SU-DHL-6 (cell line): ENCODE data around the gene BCL2L14.

ENCODE experiments used
- H2AFZ ChIP-seq: fragments of 200-600 bp; sonication (generic); 2 replicates; pipeline ENCODE4 v1.6.1; 2014; ENCODE audit warnings: low read depth, mild to moderate bottlenecking, moderate library complexity, mixed read lengths, antibody characterized with exemption, low read length; ENCODE audit not compliant: severe bottlenecking
- H3F3A ChIP-seq: fragments of 200-600 bp; shearing (Covaris generic); 2 replicates; pipeline ENCODE4 v1.6.0; 2016; ENCODE audit warnings: antibody characterized with exemption, mild to moderate bottlenecking; ENCODE audit not compliant: insufficient read depth
- H3K27ac ChIP-seq: fragments of 200-600 bp; sonication (generic); 2 replicates; pipeline ENCODE4 v1.5.1; 2016; ENCODE audit warnings: low read depth, mild to moderate bottlenecking, low read length, moderate library complexity, mixed read lengths
- H3K27me3 ChIP-seq: fragments of 200-600 bp; sonication (generic), shearing (Covaris generic); 2 replicates; pipeline ENCODE4 v1.6.0; 2014; ENCODE audit warnings: mild to moderate bottlenecking, low read length
- H3K36me3 ChIP-seq: fragments of 200-600 bp; sonication (generic); 2 replicates; pipeline ENCODE4 v1.6.1; 2014; ENCODE audit warnings: mild to moderate bottlenecking, low read length, mixed read lengths
- H3K4me2 ChIP-seq: fragments of 300-600, 200-600 bp; shearing (Covaris generic), sonication (generic); 2 replicates; pipeline ENCODE4 v1.6.0; 2014; ENCODE audit warnings: low read length, low read depth, mild to moderate bottlenecking; ENCODE audit not compliant: poor library complexity, severe bottlenecking
- H3K4me3 ChIP-seq: fragments of 200-600 bp; sonication (generic); 2 replicates; pipeline ENCODE4 v1.5.1; 2014; ENCODE audit warnings: antibody characterized with exemption, low read length, mild to moderate bottlenecking, mixed read lengths; ENCODE audit not compliant: insufficient read depth, poor library complexity, severe bottlenecking
- H3K79me2 ChIP-seq: fragments of 200-600 bp; sonication (generic); 2 replicates; pipeline ENCODE4 v1.6.1; 2014; ENCODE audit warnings: mild to moderate bottlenecking, low read length, moderate library complexity; ENCODE audit not compliant: insufficient read depth
- H3K9ac ChIP-seq: fragments of 200-600 bp; sonication (generic); 2 replicates; pipeline ENCODE4 v1.7.0; 2014; ENCODE audit warnings: mild to moderate bottlenecking, low read length
- H3K9me2 ChIP-seq: fragments of 200-600 bp; sonication (generic); replicated peaks from 2 replicates; pipeline ENCODE4 v1.6.1; 2014; ENCODE audit warnings: low read length; ENCODE audit not compliant: insufficient read depth
- H3K9me3 ChIP-seq: fragments of 200-600 bp; sonication (generic); 2 replicates; pipeline ENCODE4 v1.6.1; 2014; ENCODE audit warnings: low read length, mixed read lengths; ENCODE audit not compliant: insufficient read depth
- H4K20me1 ChIP-seq: fragments of 200-600 bp; sonication (generic); 2 replicates; pipeline ENCODE4 v1.6.1; 2014; ENCODE audit warnings: low read depth, mild to moderate bottlenecking, antibody characterized with exemption, low read length, moderate library complexity, mixed read lengths
- CTCF ChIP-seq: fragments of 200-600 bp; sonication (generic); IDR thresholded peaks from one replicate; pipeline ENCODE4 v1.5.1; 2017; ENCODE audit warnings: antibody characterized with exemption, mild to moderate bottlenecking, low read length, moderate library complexity; ENCODE audit not compliant: insufficient read depth, poor library complexity, severe bottlenecking
- EZH2phosphoT487 ChIP-seq: fragments of 200-600 bp; sonication (generic), shearing (Covaris generic); conservative IDR thresholded peaks from 2 replicates; pipeline ENCODE4 v1.6.1; 2018; ENCODE audit warnings: mild to moderate bottlenecking, antibody characterized with exemption, low read length, moderate library complexity, mixed read lengths

The BCL2L14 gene

DNA sequence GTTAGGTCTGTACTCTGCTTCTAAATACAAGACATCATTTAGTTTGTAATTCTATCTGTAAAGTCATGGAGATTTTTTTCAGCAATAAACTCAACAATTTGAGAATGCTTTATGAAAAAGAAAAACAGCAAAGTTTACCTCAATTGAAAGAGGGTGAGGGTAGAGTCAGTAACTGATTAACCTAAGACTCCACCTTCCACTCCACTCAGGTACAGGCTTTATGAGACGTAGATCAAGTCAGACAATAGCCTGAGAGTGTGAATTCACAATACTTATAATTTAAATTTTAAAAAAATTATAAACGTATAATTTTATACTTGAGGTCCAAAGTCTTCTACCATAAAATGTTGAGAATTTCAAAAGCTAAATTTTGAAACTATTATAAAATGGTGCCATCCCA is 45.9 kb downstream of the BCL2L14 start:
- H3K36me3 ChIP-seq: no peaks in the 10 kb centered on the region
- H3K79me2 ChIP-seq: no peaks in the 10 kb centered on the region
- no peak overlapping the region for H3K4me2 ChIP-seq
- no peaks in the 10 kb centered on the region for H3F3A ChIP-seq
- no peaks in the 10 kb centered on the region for H3K9me3 ChIP-seq
- no peaks in the 10 kb centered on the region for H3K9me2 ChIP-seq
- H2AFZ ChIP-seq: no peak overlapping the region
- no peak overlapping the region for H3K4me3 ChIP-seq
- TF ChIP-seq EZH2phosphoT487: no peak
- TF ChIP-seq CTCF: no peak
- no peak overlapping the region for H3K9ac ChIP-seq
- H3K27me3 ChIP-seq: no peaks in the 10 kb centered on the region
- no peaks in the 10 kb centered on the region for H4K20me1 ChIP-seq
- no peak overlapping the region for H3K27ac ChIP-seq

GRCh38 chr12:12121061-12121460 is 50.3 kb downstream of the BCL2L14 start:
- Histone ChIP-seq H3K27me3 (no peaks in the 10 kb centered on the region), H3K79me2 (no peaks in the 10 kb centered on the region), H3K4me3 (no peak overlapping the region), H3K27ac (no peak overlapping the region), H3K9me3 (no peaks in the 10 kb centered on the region), H2AFZ (no peak overlapping the region), H3K4me2 (no peak overlapping the region), H3K36me3 (no peaks in the 10 kb centered on the region), H3F3A (no peaks in the 10 kb centered on the region), H3K9ac (no peak overlapping the region), H3K9me2 (no peaks in the 10 kb centered on the region), H4K20me1 (no peaks in the 10 kb centered on the region)
- no peak for TF ChIP-seq CTCF
- TF ChIP-seq EZH2phosphoT487: no peak

GRCh38 chr12:12123036-12123604 is 52.4 kb downstream of the BCL2L14 start:
- Histone ChIP-seq H3K36me3 (no peaks in the 10 kb centered on the region), H3K9ac (no peak overlapping the region), H3K4me3 (no peak overlapping the region), H3K27me3 (no peaks in the 10 kb centered on the region), H3K9me3 (no peaks in the 10 kb centered on the region), H3K79me2 (no peaks in the 10 kb centered on the region), H3F3A (no peaks in the 10 kb centered on the region), H3K4me2 (no peak overlapping the region), H3K9me2 (no peaks in the 10 kb centered on the region), H3K27ac (no peak overlapping the region), H2AFZ (no peak overlapping the region), H4K20me1 (no peaks in the 10 kb centered on the region)
- TF ChIP-seq EZH2phosphoT487: no peak
- TF ChIP-seq CTCF: no peak
